Brain microvascular endothelial cell (primary cell): Measurements from ENCODE around the gene EPB41L3.

Experiments used
- DNase-seq: peaks from one replicate; pipeline ENCODE4 v3.0.0-alpha.2; 2020
- H3K27ac ChIP-seq: fragments of 250-450 bp; sonication (Bioruptor Pico); 2 replicates; pipeline ENCODE4 v1.5.1; 2020; ENCODE audit warnings: mild to moderate bottlenecking, moderate library complexity
- H3K27me3 ChIP-seq: fragments of 250-450 bp; sonication (Bioruptor Pico); replicated peaks from 2 replicates; pipeline ENCODE4 v1.5.1; 2020; ENCODE audit warnings: mild to moderate bottlenecking
- H3K36me3 ChIP-seq: fragments of 250-450 bp; sonication (Bioruptor Pico); replicated peaks from 2 replicates; pipeline ENCODE4 v1.5.1; 2020; ENCODE audit warnings: mild to moderate bottlenecking
- H3K4me3 ChIP-seq: 2 replicates; pipeline ENCODE4 v1.5.1; 2011; ENCODE audit warnings: low read depth, mild to moderate bottlenecking, control low read depth, low read length, moderate library complexity
- CTCF ChIP-seq: IDR thresholded peaks from 2 replicates; pipeline ENCODE4 v1.5.1; 2011; ENCODE audit warnings: low read depth, mild to moderate bottlenecking, moderate library complexity, low read length, control low read depth, inconsistent platforms; ENCODE audit errors: missing control alignments
- in situ Hi-C: cut with HindIII; loops from 2 replicates; pipeline ENCODE4 v1.10.0; 2017; ENCODE audit warnings: low sequenced_read_pairs, low pct_ligation_motif_present

EPB41L3 gene

GRCh38 chr18:5476961-5477800 lies 66.6 kb downstream of the EPB41L3 start:
- no peak for TF ChIP-seq CTCF
- Histone ChIP-seq H3K27ac (peak overlapping the region; percentile 31), H3K4me3 (no peak overlapping the region), H3K36me3 (no peaks in the 10 kb centered on the region), H3K27me3 (no peaks in the 10 kb centered on the region)
- in situ Hi-C loops: no loop called here
- DNase-seq: peak; percentile 18

DNA sequence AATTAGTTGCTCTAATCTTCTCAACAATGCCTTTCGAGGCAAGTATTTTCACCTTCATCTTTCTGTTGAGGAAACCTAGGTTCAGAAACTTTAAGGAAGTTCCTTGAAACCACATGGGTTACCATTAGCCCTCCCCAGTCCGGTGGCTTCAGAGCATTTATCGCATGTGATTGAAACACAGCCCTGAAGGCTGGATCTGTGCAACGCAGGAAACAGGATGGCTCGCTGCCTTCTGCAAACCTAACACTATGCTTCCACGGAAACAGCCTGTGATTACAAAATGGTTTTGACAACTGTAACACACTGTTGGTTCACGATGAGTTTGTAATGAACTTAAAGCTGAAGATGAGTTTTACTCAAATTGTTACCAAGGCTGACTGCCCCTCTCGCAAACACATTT lies 68.5 kb downstream of the EPB41L3 start:
- H3K27ac ChIP-seq: no peak overlapping the region
- H3K4me3 ChIP-seq: no peak overlapping the region
- TF ChIP-seq CTCF: no peak
- no peaks in the 10 kb centered on the region for H3K36me3 ChIP-seq
- DNase-seq: no peak
- in situ Hi-C loops: no loop called here
- no peaks in the 10 kb centered on the region for H3K27me3 ChIP-seq

- Histone ChIP-seq H3K36me3 (no peaks in the 10 kb centered on the region), H3K27ac (no peak overlapping the region), H3K27me3 (no peaks in the 10 kb centered on the region), H3K4me3 (no peak overlapping the region)
- DNase-seq: no peak
- TF ChIP-seq CTCF: no peak
- in situ Hi-C loops: no loop called here
These were observed 74.5 kb downstream of the EPB41L3 start for GRCh38 chr18:5469340-5469739.

- Histone ChIP-seq H3K27me3 (no peaks in the 10 kb centered on the region), H3K27ac (no peak overlapping the region), H3K4me3 (no peak overlapping the region), H3K36me3 (no peaks in the 10 kb centered on the region)
- TF ChIP-seq CTCF: no peak
- in situ Hi-C loops: no loop called here
- DNase-seq: no peak
These were observed 75.4 kb downstream of the EPB41L3 start for GRCh38 chr18:5468394-5468793.

DNA sequence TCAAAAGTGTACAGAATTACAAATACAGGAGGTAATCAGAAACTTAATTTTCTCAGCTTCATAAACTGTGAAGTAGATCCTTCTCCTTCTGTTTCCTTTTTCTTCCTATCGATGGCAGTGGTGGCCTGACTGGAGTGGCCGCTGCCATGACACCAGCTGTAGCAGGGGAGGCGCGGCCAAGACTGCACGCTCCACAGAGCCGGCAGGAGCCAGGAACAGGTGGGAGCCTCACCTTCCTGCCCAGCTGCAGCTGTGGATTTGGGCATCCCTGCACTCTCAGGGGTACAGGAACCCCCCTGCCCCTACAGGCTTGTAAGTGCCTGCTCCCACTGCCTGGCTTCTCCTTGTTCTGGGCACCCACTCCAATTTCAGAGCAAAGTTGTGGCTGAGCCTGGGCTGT lies 76.1 kb downstream of the EPB41L3 start:
- DNase-seq: no peak
- H3K27me3 ChIP-seq: no peaks in the 10 kb centered on the region
- in situ Hi-C loops: no loop called here
- no peak overlapping the region for H3K4me3 ChIP-seq
- H3K27ac ChIP-seq: no peak overlapping the region
- no peaks in the 10 kb centered on the region for H3K36me3 ChIP-seq
- no peak for TF ChIP-seq CTCF

DNA sequence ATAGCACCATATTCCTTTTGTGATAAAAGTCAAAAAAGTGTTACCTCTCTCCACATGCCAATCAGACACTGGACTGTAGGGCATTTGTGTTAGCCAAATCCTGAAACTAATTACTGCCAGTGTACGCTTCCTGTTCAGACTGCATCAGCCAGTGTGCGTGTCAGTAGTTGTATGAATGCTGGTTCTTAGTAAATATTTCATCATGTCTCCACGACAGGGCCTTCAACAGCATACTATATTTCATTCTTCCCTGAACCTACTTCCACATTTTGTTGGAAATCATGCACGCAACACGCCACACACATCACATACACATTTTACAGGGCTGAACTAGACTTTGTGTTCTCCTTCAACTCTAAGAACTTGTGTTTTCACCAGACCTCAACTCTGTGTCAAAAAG lies 77.5 kb downstream of the EPB41L3 start:
- H3K4me3 ChIP-seq: no peak overlapping the region
- no peaks in the 10 kb centered on the region for H3K27me3 ChIP-seq
- in situ Hi-C loops: no loop called here
- DNase-seq: no peak
- TF ChIP-seq CTCF: no peak
- H3K27ac ChIP-seq: no peak overlapping the region
- H3K36me3 ChIP-seq: no peaks in the 10 kb centered on the region
